NB4 (cell line): Measurements from ENCODE around the gene PLIN3.
A peak's percentile ranks its signal among the peaks of the same experiment; 100 is the strongest.
"Not testable (repeated sequence)": the region's sequence is repeated elsewhere in the genome, so short reads cannot be mapped to it uniquely, and the experiment has no call there.

Experiments used
- DNase-seq: peaks from one replicate; pipeline ENCODE4 v3.0.0; 2010; ENCODE audit warnings: low read depth
- H3K4me3 ChIP-seq: one replicate; pipeline ENCODE4 v1.5.1; 2011; ENCODE audit warnings: mild to moderate bottlenecking, low read depth, low read length, moderate library complexity
- MAX ChIP-seq: IDR thresholded peaks from 2 replicates; pipeline ENCODE4 v1.6.1; 2011; ENCODE audit warnings: low read depth, low read length
- MYC ChIP-seq: IDR thresholded peaks from 2 replicates; pipeline ENCODE4 v1.6.1; 2011; ENCODE audit warnings: low read depth, low read length
- POLR2A ChIP-seq: IDR thresholded peaks from 2 replicates; pipeline ENCODE4 v1.6.1; 2011; ENCODE audit warnings: mild to moderate bottlenecking; ENCODE audit not compliant: insufficient read length; ENCODE audit errors: extremely low read depth
- TF ChIP-seq, protein P1 (sequence below): IDR thresholded peaks from one replicate; pipeline ENCODE4 v1.5.1; 2012; ENCODE audit warnings: low read depth, low read length

Gene PLIN3

GRCh38 chr19:4839192-4839591 is 28.3 kb downstream of the PLIN3 start:
- no peak overlapping the region for H3K4me3 ChIP-seq
- DNase-seq = no peak
- TF ChIP-seq, protein P1, sequence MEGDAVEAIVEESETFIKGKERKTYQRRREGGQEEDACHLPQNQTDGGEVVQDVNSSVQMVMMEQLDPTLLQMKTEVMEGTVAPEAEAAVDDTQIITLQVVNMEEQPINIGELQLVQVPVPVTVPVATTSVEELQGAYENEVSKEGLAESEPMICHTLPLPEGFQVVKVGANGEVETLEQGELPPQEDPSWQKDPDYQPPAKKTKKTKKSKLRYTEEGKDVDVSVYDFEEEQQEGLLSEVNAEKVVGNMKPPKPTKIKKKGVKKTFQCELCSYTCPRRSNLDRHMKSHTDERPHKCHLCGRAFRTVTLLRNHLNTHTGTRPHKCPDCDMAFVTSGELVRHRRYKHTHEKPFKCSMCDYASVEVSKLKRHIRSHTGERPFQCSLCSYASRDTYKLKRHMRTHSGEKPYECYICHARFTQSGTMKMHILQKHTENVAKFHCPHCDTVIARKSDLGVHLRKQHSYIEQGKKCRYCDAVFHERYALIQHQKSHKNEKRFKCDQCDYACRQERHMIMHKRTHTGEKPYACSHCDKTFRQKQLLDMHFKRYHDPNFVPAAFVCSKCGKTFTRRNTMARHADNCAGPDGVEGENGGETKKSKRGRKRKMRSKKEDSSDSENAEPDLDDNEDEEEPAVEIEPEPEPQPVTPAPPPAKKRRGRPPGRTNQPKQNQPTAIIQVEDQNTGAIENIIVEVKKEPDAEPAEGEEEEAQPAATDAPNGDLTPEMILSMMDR = no peak
- TF ChIP-seq MYC (no peak), MAX (no peak), POLR2A (no peak)

GRCh38 chr19:4832776-4833175 is 34.7 kb downstream of the PLIN3 start:
- no peak overlapping the region for H3K4me3 ChIP-seq
- no peak for DNase-seq
- TF ChIP-seq MAX (no peak), POLR2A (no peak), MYC (no peak)
- TF ChIP-seq, protein P1 = no peak

DNA sequence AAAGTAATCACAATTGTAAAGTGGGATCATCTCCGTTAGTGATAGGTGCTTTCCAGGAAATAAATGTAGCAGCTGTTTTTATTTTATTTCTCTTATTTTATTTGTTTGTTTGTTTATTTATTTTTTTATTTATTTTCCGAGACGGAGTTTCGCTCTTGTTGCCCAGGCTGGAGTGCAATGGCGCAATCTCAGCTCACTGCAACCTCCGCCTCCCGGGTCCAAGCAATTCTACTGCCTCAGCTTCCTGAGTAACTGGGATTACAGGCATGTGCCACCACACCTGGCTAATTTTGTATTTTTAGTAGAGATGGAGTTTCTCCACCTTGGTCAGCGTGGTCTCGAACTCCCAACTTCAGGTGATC is 35.5 kb downstream of the PLIN3 start:
- DNase-seq = not testable (repeated sequence)
- H3K4me3 ChIP-seq = peak overlapping the region; percentile 57

DNA sequence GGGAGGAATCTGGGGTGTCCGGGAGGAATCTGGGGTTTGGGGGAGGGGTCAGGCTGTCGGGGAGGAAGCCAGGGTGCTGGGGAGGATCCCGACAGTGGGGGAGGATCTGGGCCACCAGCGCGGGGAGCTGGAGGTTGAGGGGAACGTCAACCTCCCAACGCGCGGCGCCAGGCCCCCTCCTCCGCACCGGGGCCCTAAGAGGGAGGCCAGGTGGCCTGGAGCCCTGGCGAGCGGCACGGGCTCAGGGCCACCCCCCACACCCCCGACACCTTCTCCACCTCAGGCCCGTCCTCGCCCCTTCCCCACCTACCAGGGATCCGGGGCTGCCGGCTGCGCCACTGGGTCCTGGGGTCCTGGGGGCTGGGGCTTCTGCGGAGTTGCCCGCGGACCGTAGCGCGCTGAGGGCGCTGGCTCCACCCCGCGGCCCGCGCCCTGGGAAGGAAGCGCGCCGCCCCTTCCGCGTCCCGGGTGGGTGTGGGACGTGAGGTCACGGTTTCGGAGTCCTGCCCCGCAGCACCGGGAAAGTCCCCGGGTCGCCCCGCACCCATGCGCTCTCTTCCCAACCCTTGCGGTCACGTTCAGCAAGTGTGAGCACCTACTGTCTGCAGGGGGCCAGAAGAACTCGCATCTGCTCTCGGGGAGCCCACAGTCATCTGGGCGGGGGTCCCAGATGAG is 36.0 kb downstream of the PLIN3 start, which contains the start of gene TICAM1:
Gene TICAM1 (minus strand): TSS at position 409 of the 675 bp plus-strand sequence. CDS start 13,335 bp downstream, outside the sequence.
- TF ChIP-seq MAX = no peak
- peak; percentile 19 for TF ChIP-seq POLR2A
- peak; percentile 34 for DNase-seq
- H3K4me3 ChIP-seq = peak within 1 kb of the TSS; percentile 57

DNA sequence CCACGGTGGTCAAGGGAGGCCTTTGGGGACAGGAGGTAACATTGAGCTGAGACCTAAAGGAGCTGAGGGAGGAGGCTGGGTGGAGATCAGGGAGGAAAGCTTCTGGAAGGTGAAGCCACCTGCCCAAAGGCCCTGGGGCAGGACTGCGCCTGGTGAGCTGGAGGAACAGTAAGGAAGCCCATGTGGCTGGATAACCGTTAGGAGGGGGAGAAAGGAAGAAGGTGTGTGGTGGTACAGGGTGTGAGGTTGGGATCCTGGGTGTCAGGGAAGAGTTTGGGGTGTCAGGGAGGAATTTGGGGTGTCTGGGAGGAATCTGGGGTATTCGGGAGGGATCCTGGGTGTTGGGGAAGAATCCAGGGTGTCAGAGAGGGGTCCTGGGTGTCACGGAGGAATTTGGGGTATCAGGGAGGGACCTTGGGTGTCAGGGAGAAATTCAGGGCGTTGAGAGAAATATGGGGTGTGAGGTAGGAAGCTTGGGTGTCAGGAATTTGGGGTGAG is 36.6 kb downstream of the PLIN3 start:
- no peak overlapping the region for H3K4me3 ChIP-seq
- no peak for DNase-seq
- TF ChIP-seq, protein P1 = no peak
- TF ChIP-seq MYC = no peak
- no peak for TF ChIP-seq MAX
- no peak for TF ChIP-seq POLR2A

DNA sequence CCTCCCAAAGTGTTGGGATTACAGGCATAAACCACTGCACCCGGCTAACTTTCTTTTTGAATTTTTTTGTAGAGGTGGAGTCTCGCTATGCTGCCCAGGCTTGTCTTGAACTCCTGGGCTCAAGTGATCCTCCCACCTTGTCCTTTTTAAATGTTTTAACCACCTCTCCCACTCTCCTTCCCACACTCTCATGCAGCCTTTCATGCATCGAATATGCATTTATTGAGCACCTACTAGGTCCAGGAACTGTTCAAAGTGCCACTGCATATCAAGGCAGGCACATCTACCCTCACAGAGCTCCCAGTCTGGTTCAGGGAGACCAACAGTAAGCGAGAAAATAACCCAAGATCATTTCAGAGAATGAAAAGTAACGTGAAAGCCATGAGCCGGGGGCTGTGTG is 37.1 kb downstream of the PLIN3 start:
- H3K4me3 ChIP-seq = no peak overlapping the region
- TF ChIP-seq MAX (no peak), MYC (no peak), POLR2A (no peak)
- no peak for DNase-seq

DNA sequence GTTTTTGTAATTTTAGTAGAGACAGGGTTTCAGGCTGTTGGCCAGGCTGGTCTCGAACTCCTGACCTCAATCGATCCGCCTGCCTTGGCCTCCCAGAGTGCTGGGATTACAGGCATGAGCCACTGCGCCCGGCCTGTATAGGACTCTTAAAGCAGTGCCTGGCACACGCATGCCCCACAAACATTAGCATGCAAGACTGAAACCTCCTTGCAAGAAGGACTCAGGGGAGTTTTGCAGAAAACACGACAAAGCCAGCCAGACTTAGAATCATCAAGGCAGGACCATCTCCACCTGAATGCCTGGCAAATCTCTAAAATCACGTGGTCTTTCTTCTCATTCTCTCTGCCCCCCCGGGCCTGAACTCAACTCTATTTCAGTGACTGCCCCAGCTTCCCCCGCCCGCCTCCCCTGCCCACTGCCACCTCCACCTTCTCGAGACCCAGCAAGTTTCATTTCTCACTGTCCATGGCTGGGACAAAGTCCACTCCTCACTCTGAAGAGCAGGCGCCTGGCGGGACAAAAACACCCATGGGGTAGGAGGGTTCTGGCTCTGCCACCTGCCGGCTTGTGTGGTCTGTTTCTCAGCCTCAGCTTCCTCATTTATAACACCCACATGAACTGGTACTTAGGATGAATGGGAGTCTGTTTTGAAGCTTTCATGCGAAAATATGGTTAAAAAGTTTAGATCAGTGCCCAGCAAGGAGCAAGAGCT is 38.3 kb downstream of the PLIN3 start:
- H3K4me3 ChIP-seq = no peak overlapping the region
- TF ChIP-seq POLR2A (no peak), MAX (no peak), MYC (no peak)
- TF ChIP-seq, protein P1 = no peak
- peak; percentile 60 for DNase-seq
